Epithelial cell of proximal tubule (primary cell): ENCODE measurements around the gene RPL29. TPM values are rescaled to one million over a fixed set of nuclear protein-coding genes. Genes with fewer than 3 reads are reported as not detected.

ENCODE experiments used
- DNase-seq: peaks from one replicate; pipeline ENCODE4 v3.0.0-alpha.2; 2011; ENCODE audit warnings: low read depth
- H3K4me3 ChIP-seq: 2 replicates; pipeline ENCODE4 v1.5.1; 2011; ENCODE audit warnings: low read depth, mild to moderate bottlenecking, low read length
- total RNA-seq: library from RNA; depleted of rRNA; stranded (reverse); fragments of >200 nt; gene quantifications from 2 replicates; pipeline ENCODE4 v1.2.3, GENCODE V29; 2015
- TF ChIP-seq, protein P1 (sequence below): conservative IDR thresholded peaks from 2 replicates; pipeline ENCODE4 v1.5.1; 2012; ENCODE audit warnings: low read depth, mild to moderate bottlenecking, low read length

The RPL29 gene
- total RNA-seq, 1 donor from 2014 or later, result 1,795 TPM

DNA sequence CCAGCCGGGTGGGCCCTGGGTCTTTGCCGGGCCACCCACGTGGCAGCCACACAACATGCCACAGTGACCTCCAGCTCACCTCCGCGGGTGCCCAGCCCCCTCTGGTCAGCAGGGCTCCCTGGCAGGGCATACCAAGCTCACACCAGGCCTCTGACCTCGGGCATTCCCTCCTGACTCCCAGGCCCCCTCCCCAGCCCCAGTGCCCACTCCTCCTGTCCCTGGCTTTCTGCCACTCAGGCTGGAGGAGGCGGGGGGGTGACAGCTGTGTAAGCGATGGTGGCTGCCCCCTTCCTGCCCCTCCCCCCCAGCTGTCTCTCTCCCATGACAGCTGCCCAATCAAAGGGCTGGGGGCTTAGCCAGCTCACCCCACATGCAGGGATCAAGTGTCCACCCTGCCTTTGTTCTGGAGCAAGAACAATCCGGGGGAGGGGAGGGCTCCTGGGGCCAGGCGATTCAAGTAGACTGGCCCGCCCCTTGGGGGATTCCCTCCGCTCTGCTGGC is 31.7 kb downstream of the RPL29 start:
- no peak for DNase-seq

DNA sequence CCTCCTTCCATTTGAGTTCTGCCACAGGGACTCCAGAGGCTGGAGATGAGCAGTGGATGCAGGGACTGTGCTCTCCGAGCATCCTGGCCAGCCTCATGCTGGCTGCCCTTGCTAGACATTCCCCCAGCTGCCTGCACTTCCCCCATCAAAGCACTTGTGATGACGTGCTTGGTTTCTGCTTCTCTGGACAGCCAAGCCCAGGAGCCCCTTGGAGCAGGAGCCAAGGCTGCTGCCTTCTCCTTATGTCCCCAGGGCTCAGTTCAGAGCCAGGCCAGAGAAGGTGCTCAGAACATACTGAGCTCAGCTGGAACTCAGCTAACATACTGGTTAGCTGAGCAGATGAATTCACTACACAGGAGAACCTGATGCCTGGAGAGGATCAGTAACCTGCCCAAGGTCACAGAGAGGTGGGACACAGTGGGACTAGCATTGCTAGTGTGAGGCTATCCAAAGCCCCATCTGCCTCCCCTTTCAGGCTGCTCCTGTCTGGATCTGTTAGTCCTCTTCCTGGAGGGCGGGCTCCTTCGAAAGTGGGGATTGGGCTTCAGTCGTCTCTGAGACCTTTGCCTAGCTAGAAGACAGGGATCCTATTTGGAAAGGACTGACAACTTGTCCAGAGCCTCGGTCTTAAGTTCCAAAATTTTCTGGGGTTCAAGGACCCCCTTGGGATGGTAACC is 32.7 kb downstream of the RPL29 start:
- no peak overlapping the region for H3K4me3 ChIP-seq
- TF ChIP-seq, protein P1, sequence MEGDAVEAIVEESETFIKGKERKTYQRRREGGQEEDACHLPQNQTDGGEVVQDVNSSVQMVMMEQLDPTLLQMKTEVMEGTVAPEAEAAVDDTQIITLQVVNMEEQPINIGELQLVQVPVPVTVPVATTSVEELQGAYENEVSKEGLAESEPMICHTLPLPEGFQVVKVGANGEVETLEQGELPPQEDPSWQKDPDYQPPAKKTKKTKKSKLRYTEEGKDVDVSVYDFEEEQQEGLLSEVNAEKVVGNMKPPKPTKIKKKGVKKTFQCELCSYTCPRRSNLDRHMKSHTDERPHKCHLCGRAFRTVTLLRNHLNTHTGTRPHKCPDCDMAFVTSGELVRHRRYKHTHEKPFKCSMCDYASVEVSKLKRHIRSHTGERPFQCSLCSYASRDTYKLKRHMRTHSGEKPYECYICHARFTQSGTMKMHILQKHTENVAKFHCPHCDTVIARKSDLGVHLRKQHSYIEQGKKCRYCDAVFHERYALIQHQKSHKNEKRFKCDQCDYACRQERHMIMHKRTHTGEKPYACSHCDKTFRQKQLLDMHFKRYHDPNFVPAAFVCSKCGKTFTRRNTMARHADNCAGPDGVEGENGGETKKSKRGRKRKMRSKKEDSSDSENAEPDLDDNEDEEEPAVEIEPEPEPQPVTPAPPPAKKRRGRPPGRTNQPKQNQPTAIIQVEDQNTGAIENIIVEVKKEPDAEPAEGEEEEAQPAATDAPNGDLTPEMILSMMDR, result no peak
- no peak for DNase-seq

More for the DNA sequence above, 31.7 kb downstream of the RPL29 start:
- no peak overlapping the region for H3K4me3 ChIP-seq
- TF ChIP-seq, protein P1, result no peak

DNA sequence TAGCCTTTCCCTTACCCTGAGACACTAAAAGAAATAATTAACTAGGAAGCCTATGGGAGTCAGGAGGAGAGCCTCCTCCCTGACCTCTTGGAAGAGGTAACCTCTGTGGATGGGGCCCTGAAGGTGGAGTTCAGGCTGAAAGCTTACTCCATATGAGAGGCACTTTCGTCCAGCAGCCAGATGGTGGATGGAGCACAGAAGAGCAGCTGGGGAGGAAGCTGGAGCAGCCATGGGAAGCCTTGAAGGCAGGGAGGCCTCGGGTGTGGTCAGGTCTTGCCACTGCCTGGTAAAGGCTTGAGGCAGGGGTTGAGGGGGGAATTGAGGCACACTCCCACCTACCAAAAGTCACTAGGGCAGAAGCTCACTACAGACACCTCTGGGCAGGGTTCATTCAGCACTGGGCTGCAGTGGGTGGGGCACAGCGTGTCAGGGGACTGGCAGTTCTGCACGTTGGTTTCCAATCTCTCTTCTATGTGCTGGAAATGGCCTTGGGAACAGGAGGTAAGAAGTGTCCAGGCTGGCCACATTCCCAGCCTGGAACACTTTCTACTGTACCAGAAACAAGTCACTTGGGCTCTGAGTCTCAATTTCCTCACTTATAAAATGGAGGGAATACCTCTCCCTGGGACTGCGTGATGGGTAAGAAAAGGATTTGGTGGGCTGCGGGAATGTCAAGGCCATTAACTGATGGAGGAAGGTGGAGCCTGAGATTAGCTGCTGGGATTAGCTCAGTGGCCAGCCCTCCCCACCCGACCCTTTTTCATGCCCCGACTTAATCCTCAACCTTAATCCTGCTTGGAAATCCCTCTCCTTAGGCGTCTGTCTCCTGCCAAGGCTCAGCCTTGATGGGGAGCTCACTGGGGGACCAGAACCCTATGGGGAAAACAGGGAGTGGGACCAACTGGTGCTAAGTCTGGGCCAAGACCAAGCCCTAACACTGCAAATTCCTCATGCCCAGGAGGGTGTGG is 33.8 kb downstream of the RPL29 start:
- no peak overlapping the region for H3K4me3 ChIP-seq
- no peak for DNase-seq
- TF ChIP-seq, protein P1, result no peak

DNA sequence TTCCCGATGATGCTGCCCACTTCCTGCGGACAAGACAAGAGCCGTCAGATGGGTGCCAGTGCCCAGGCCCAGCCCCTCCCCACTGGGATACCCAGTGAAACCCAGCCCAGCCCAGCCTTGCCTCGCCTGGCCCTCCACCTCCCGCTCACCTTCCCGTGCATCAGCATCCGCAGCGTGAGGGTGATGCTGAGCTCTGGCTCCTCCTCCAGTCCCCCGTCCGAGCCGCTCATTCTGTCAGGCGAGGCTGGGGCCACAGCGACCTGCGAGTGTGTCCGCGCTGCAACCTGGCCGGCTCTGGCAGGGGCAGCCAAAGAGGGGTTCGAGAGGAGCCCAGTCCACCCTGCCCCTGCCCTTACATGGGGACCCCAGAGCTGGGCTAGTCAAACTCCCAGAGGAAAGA is 34.7 kb downstream of the RPL29 start:
- no peak for DNase-seq
- TF ChIP-seq, protein P1, result no peak
- H3K4me3 ChIP-seq, result no peak overlapping the region

DNA sequence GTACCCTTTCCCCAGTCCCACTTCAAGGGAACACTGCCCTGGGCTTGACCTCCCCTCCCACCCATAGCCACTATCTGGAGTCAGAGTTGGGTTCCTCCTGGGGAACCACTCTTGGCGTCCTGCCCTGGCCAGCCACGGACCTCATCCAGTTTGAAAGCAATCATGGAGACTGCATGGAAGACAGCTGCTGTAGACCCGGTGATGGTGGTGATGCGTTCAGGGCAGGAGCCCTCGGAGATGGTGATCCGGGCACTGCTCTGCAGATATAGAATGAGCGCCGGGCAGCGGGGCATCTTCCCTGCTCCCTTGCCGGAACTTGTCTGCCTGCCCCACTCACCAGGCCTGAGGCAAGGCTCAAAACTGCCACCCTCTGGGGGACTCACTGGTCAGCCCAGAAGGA is 35.3 kb downstream of the RPL29 start:
- TF ChIP-seq, protein P1, result no peak
- DNase-seq, result no peak
- no peak overlapping the region for H3K4me3 ChIP-seq

DNA sequence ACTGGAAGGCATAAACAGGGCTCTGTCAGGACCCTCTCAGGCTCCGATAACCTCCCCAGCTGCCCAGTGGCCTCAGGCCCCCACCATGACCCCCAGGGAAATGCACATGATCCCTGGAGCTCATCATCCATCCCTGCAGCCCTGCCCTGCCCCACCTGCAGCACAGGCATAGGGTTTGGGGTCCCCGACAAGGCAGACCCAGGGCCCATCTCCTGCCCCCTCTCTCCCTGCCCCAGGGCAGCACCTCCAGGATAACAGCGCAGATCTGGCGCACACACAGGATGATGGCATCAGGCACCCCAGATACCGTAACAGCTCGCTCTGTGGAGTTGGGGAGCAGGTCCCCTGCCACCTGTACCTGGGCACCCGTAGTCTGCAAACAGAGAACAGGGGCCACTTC is 36.0 kb downstream of the RPL29 start:
- no peak for DNase-seq
- TF ChIP-seq, protein P1, result no peak
- no peak overlapping the region for H3K4me3 ChIP-seq
